VCaP (cell line): Measurements from ENCODE around the gene LAMA2.

Experiments used
- H3K27ac ChIP-seq: fragments of 450-650 bp; 2 replicates; pipeline ENCODE4 v1.5.1; 2017
- TF ChIP-seq, protein P1 (sequence below): fragments of 450-650 bp; conservative IDR thresholded peaks from 2 replicates; pipeline ENCODE4 v1.5.1; 2017; ENCODE audit warnings: mild to moderate bottlenecking, moderate library complexity

LAMA2 gene

DNA sequence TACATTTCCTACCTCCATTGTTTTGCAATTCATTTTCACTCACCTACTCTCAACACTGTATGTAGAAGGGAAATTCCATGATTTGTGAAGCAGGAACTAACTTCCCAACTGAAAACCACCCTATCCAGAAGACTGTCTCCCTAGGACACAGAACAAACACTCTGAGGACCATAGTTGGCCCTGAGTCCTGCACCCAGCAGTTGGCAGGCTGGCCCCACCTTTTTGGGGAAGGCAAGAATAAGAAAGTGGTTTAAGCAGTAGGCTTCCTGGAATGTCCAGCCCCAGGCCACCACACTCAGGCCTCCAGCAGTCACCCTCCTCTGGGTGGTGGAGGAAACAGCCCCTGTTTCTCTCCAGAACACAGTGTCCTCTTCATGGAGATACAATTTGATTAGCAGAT, 568.2 kb downstream of the LAMA2 start:
- H3K27ac ChIP-seq, result no peak overlapping the region
- TF ChIP-seq, protein P1, sequence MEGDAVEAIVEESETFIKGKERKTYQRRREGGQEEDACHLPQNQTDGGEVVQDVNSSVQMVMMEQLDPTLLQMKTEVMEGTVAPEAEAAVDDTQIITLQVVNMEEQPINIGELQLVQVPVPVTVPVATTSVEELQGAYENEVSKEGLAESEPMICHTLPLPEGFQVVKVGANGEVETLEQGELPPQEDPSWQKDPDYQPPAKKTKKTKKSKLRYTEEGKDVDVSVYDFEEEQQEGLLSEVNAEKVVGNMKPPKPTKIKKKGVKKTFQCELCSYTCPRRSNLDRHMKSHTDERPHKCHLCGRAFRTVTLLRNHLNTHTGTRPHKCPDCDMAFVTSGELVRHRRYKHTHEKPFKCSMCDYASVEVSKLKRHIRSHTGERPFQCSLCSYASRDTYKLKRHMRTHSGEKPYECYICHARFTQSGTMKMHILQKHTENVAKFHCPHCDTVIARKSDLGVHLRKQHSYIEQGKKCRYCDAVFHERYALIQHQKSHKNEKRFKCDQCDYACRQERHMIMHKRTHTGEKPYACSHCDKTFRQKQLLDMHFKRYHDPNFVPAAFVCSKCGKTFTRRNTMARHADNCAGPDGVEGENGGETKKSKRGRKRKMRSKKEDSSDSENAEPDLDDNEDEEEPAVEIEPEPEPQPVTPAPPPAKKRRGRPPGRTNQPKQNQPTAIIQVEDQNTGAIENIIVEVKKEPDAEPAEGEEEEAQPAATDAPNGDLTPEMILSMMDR, result no peak

DNA sequence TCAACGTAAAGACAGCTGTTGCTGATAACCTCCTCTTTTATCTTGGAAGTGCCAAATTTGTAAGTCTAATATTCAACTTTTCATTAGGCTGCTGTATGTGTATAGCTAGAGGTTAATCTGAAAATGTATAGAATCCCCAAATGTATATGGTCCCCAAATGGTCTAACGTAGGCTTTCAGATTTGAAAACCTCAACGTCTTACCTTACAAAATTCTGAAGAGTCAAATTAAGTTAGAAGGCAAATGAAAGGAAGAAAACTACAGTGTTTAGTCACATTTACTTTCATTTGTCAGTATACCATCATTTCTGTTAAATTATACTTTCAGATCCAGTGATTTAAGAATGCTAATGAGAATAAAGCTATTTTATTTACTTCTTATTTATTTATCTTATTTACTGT, 570.1 kb downstream of the LAMA2 start:
- TF ChIP-seq, protein P1, result no peak
- H3K27ac ChIP-seq, result no peak overlapping the region

DNA sequence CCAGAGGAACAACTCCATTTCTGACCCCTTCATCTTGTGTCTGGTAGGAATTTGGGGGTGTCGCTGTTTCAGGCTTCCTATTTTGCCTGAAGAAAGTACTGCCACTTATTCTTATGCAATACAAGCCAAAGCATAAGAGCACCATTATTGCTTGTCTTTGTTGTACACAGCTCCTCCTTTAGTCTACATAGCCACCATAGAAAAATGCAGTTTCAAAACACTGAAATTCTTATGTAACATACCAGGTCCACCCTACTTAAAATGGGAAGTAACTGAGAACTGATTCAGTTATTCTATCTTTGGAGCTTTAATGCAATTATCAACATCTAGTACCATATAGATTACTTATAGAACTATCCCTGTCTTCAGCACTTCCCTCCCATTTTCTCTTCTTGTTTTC, 571.5 kb downstream of the LAMA2 start:
- TF ChIP-seq, protein P1, result no peak

DNA sequence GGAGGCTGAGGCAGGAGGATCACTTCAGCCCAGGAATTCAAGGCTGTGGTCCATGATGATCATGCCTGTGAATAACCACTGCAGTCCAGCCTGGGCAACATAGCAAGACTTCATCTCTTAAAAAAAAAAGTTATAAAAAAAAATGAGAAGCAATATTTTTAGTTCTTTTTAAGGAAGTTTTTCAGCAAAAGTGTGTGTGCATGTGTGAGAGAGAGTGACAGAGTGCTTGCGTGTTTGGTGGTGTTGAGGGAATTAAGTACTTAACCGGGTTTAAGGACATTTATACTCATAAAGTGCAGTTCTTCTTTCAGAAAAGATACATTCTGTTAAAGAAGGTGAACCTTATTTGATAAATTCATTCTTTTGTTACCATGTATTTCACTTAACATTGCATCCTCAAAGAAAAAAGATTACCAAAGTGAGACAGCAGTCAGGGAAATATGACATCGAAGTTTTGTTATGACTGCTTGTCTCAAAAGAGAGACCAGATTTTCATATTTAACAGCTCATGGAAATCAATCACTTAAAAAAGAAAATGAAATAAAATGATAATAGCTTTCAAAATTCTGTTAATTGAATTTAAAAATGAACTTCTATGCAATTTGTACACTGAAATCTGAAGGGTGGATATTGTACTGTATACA, 572.3 kb downstream of the LAMA2 start:
- no peak overlapping the region for H3K27ac ChIP-seq
- TF ChIP-seq, protein P1, result no peak

More for the DNA sequence above, 571.5 kb downstream of the LAMA2 start:
- H3K27ac ChIP-seq, result no peak overlapping the region

DNA sequence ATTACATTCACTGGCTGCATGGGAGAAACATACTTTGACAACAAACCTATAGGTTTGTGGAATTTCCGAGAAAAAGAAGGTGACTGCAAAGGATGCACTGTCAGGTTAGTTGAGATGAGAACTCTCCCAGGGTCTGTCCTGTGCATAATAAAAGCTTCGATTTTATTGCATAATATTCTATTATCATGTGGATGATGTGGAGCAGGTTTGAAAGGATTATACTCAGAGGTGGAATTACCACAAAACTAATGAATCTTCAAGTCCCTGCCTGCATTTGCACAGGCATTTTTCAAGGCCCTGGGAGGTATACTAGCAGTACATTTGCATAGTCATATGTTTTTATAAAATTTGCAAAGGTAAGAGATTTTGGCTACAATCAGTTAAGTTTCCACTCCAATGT, 577.3 kb downstream of the LAMA2 start:
- H3K27ac ChIP-seq, result no peak overlapping the region
- TF ChIP-seq, protein P1, result no peak

DNA sequence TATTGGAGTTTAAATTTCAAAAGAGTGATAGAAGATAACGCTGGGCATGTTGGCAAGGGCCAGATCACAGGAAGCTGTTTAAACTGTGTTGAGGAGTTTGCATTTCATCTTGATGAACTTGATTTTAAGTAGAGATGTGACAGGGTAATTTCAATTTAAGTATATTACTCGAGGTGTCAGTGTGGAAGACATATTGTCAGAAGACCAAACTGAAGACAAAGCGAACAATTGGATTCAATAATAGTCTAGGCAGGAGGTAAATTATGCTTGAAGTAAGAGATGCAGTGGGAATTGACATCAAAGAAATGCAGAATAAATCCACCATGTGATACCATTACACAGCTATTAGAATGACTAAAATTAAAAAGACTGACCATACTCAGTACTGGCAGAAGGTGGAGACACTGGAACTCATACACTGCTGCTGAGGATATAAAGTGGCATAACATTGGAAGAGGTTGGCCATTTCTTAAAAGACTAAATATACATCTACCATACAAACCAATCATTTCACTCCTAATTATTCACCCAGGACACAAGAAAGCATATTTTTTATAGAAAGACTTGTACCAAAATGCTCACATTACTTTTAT, 586.2 kb downstream of the LAMA2 start:
- TF ChIP-seq, protein P1, result no peak
- no peak overlapping the region for H3K27ac ChIP-seq

DNA sequence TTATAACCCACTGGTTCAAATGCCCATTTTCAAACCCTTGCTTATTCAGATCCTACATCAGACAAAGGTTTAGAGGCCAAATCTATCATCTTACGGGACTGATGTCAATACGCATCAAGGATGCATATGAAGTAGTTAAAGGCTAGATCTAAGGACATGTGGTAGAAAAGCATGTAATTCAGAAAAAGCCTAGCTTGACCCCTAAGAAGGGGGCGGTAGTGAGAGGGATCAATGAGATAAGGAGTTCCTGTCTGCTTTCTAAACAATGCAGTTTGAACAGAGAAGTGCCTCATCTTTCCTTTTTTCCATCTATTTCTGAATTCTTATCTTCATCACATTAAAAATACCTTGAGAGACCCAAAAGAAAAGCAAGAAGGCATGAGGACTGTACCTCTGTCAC, 589.3 kb downstream of the LAMA2 start:
- TF ChIP-seq, protein P1, result no peak
- H3K27ac ChIP-seq, result no peak overlapping the region
